Spinal cord (tissue), 10 donors: ENCODE data around the gene ALCAM. TPM values are rescaled to one million over a fixed set of nuclear protein-coding genes. Genes with fewer than 3 reads are reported as not detected.
"Not testable (repeated sequence)": the region's sequence is repeated elsewhere in the genome, so short reads cannot be mapped to it uniquely, and the experiment has no call there.

Source experiments
- DNase-seq, 6 donors: peaks; one replicate each; pipeline versions ENCODE4 v3.0.0 to v3.0.0-alpha.2; 2013 to 2015; ENCODE audit warnings: low spot score in 6 of 6, low read depth in 4 of 6
- H3K27ac ChIP-seq: one replicate; pipeline ENCODE4 v1.5.1; 2013; ENCODE audit warnings: low read depth, low read length, control low read depth
- H3K27me3 ChIP-seq: one replicate; pipeline ENCODE4 v1.6.1; 2013; ENCODE audit warnings: low read length; ENCODE audit not compliant: control insufficient read depth, insufficient read depth
- H3K36me3 ChIP-seq: one replicate; pipeline ENCODE4 v1.6.1; 2013; ENCODE audit warnings: low read length; ENCODE audit not compliant: control insufficient read depth, insufficient read depth
- H3K4me1 ChIP-seq: one replicate; pipeline ENCODE4 v1.6.1; 2013; ENCODE audit warnings: low read length; ENCODE audit not compliant: control insufficient read depth, insufficient read depth
- H3K4me3 ChIP-seq: one replicate; pipeline ENCODE4 v1.5.1; 2013; ENCODE audit warnings: low read depth, low read length, control low read depth
- H3K9me3 ChIP-seq: one replicate; pipeline ENCODE4 v1.6.1; 2013; ENCODE audit warnings: low read length; ENCODE audit not compliant: control insufficient read depth, insufficient read depth
- WGBS: methylation state at CpG from one replicate; pipeline ENCODE4 v1.1.5; 2013; ENCODE audit warnings: missing lambda C conversion rate; ENCODE audit not compliant: insufficient coverage; 5-methylcytosine and 5-hydroxymethylcytosine counted together
- polyA plus RNA-seq, 2 donors: library from polyadenylated mRNA; unstranded; fragments of 120-200 nt; gene quantifications; one replicate each; pipeline ENCODE4 v1.2.1, GENCODE V29; 2013; ENCODE audit not compliant: insufficient read length in 2 of 2
- total RNA-seq, 2 donors: library from RNA; depleted of rRNA in 1 of 2; stranded (reverse); fragments of 120-200 nt in 1 of 2; fragments of >200 nt in 1 of 2; gene quantifications; one replicate each; pipeline versions ENCODE4 v1.2.3 to v1.2.4, GENCODE V29; 2013 to 2014
- donor health status: healthy.

The ALCAM gene
- total and polyA plus RNA-seq, 4 donors = 135 to 305 (median 214) TPM

DNA sequence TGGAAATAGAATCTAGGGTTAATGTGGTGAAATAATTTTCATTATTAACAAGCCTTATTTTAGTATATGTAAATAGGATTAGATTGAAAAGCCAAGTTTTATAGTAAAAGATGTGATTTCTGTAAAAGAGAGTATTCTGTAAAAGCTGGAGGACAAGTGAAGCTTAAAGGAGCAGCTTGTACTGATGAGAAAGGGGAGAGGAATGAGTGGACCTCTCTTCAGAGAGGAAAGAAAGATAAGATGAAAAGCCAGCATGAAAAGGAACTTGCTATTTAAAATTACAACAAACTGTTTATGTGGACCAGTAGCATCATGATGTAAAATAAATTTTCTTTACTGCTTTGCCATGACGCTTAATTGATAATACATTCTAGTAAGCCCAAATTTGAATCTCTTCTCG lies 18.5 kb downstream of the ALCAM start:
- no peaks in the 10 kb centered on the region for H3K27me3 ChIP-seq
- H3K27ac ChIP-seq = no peak overlapping the region
- no peak overlapping the region for H3K4me3 ChIP-seq
- DNase-seq = no peak
- no CpG with 5 or more reads among the region's 2 CpGs for WGBS
- no peaks in the 10 kb centered on the region for H3K36me3 ChIP-seq
- H3K4me1 ChIP-seq = no peaks in the 10 kb centered on the region
- no peaks in the 10 kb centered on the region for H3K9me3 ChIP-seq

GRCh38 chr3:105385819-105386508 lies 19.3 kb downstream of the ALCAM start:
- Histone ChIP-seq H3K9me3 (peaks cover 4% of the 10 kb centered on the region), H3K4me3 (no peak overlapping the region), H3K36me3 (no peaks in the 10 kb centered on the region), H3K4me1 (no peaks in the 10 kb centered on the region), H3K27me3 (no peaks in the 10 kb centered on the region), H3K27ac (no peak overlapping the region)
- DNase-seq = no peak

DNA sequence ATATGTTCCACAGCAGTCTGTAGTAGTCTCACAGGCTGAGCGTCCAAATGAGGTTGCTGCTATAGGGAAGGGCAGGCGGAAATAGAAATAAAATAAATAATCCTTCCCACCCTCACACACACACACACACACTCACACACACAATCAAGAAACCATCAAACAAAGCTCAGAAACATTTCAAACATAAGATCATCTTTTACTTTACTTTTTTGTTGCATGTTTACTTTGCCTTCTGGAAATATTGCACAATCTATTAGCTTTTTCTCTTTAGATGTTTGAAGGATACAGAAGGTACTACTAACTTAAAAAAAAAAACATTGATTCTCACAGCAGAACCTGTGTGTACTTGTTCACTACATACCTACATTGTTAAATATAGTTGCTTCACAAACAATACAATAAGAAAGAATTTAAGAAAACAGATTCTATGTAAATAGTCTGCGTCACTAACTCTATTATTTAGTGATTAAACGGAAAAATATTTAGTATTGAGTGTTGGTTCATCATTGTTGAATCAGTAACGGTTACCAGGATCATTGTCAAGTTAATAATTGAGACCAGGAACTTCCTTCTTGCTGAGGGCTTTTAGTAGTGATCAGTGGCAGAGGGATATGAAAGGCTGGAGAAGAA lies 20.5 kb downstream of the ALCAM start:
- WGBS = 80% methylated on average over 1 of the region's 5 CpGs
- Histone ChIP-seq H3K27ac (no peak overlapping the region), H3K4me3 (no peak overlapping the region), H3K9me3 (peaks cover 4% of the 10 kb centered on the region), H3K27me3 (no peaks in the 10 kb centered on the region), H3K36me3 (no peaks in the 10 kb centered on the region), H3K4me1 (no peaks in the 10 kb centered on the region)
- DNase-seq = no peak

GRCh38 chr3:105388176-105388575 lies 21.5 kb downstream of the ALCAM start:
- Histone ChIP-seq H3K36me3 (no peaks in the 10 kb centered on the region), H3K4me3 (no peak overlapping the region)
- no CpG with 5 or more reads among the region's 1 CpG for WGBS

DNA sequence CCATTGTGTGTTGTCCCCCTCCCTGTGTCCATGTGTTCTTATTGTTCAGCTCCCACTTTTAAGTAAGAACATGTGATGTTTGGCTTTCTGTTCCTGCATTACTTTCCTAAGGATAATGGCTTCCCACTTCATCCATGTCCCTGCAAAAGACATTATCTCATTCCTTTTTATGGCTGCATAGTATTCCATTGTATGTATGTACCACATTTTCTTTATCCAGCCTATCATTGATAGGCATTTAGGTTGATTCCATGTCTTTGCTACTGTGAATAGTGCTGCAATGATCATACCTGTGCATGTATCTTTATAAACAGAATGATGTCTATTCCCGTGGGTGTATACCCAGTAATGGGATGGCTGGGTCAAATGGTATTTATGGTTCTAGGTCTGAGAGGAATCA lies 23.1 kb downstream of the ALCAM start:
- not testable (repeated sequence) for H3K27ac ChIP-seq, H3K4me1 ChIP-seq, H3K27me3 ChIP-seq, H3K4me3 ChIP-seq, H3K36me3 ChIP-seq, DNase-seq
- WGBS = no CpG with 5 or more reads among the region's 1 CpG
- peaks cover 11% of the 10 kb centered on the region for H3K9me3 ChIP-seq

More at GRCh38 chr3:105388176-105388575, 21.5 kb downstream of the ALCAM start:
- no peaks in the 10 kb centered on the region for H3K4me1 ChIP-seq
- H3K27me3 ChIP-seq = no peaks in the 10 kb centered on the region
- no peak for DNase-seq
- H3K27ac ChIP-seq = no peak overlapping the region
- peaks cover 11% of the 10 kb centered on the region for H3K9me3 ChIP-seq

GRCh38 chr3:105392598-105392997 lies 25.9 kb downstream of the ALCAM start:
- not testable (repeated sequence) for H3K27me3 ChIP-seq, H3K27ac ChIP-seq, DNase-seq, H3K4me3 ChIP-seq, H3K36me3 ChIP-seq, H3K4me1 ChIP-seq
- H3K9me3 ChIP-seq = peaks cover 11% of the 10 kb centered on the region

DNA sequence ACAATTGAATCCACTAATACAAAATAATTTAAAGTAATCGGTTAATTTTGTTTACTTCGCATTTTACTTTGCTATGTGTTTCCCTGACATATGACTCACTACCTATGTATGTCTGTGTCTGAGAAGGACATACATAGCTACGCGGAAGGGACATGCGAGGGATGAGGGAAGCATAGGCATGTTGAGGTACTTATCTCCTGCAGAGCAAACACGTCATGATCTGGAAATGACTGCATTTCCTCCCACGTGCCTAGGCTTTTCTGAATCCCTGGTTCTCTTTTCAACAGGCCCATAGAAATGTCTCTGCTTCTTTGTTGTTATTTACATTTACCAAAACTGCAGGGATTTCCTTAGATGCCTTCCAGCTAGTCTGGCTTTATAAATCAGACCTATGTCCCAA lies 27.5 kb downstream of the ALCAM start:
- Histone ChIP-seq H3K27me3 (no peaks in the 10 kb centered on the region), H3K4me3 (no peak overlapping the region), H3K27ac (no peak overlapping the region), H3K9me3 (peaks cover 11% of the 10 kb centered on the region), H3K36me3 (no peaks in the 10 kb centered on the region), H3K4me1 (no peaks in the 10 kb centered on the region)
- 40% methylated on average over 1 of the region's 7 CpGs for WGBS
- no peak for DNase-seq

DNA sequence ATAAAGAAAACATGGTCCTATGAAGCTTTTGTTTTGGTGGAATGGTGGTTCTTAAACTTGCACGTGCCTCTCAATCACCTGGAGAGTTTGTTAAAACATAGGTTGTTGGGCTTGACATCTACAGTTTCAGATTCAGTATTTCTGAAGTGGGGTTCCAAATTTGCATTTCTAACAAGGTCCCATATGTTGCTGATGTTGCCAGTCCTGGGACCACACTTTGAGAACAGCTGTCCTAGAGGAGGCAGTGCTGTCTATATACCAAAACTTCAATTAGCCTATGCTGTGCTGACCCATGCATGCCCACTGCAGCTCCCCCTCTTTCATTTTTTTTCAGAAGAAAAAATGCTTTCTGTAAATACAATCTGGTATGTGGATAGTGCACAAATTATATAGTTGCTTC lies 31.3 kb downstream of the ALCAM start:
- H3K27ac ChIP-seq = no peak overlapping the region
- no peaks in the 10 kb centered on the region for H3K4me1 ChIP-seq
- no peaks in the 10 kb centered on the region for H3K27me3 ChIP-seq
- H3K36me3 ChIP-seq = no peaks in the 10 kb centered on the region
- DNase-seq = peak in 2 of 6 donors; percentile 30 to 43
- H3K9me3 ChIP-seq = no peaks in the 10 kb centered on the region
- whole genome bisulfite sequencing = 80% methylated on average over 1 of the region's 1 CpG
- no peak overlapping the region for H3K4me3 ChIP-seq

GRCh38 chr3:105398437-105398836 lies 31.7 kb downstream of the ALCAM start:
- Histone ChIP-seq H3K4me1 (no peaks in the 10 kb centered on the region), H3K27ac (peak overlapping the region; percentile 82), H3K27me3 (no peaks in the 10 kb centered on the region), H3K4me3 (no peak overlapping the region), H3K9me3 (no peaks in the 10 kb centered on the region), H3K36me3 (no peaks in the 10 kb centered on the region)
- DNase-seq = peak in 2 of 6 donors; percentile 51 to 62

DNA sequence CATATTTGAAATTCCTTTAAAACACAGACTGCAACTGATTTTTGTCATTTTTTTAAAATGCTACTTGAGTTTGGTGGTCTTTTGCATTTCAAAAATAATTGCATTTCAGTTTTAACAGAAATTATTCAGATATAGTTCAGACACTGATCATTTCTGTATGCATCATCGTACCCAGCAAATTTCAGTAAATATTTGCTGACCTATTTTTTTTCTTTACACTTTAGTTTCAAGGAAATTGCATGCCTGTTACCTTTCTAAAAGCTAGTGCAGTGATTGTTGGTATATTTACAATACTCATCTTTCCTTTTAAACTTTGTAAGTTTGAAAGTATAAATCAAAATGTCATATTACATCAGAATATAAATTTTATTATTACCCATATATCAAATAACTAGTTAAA lies 32.4 kb downstream of the ALCAM start:
- DNase-seq = no peak
- Histone ChIP-seq H3K9me3 (no peaks in the 10 kb centered on the region), H3K4me3 (no peak overlapping the region), H3K36me3 (no peaks in the 10 kb centered on the region), H3K27ac (peak overlapping the region; percentile 82), H3K27me3 (no peaks in the 10 kb centered on the region), H3K4me1 (no peaks in the 10 kb centered on the region)
- WGBS = no CpG with 5 or more reads among the region's 1 CpG
